ENCODE results near the gene DNASE1L3.

DNASE1L3 gene

GRCh38 chr3:58161435-58162398, 49.1 kb downstream of the DNASE1L3 start:
- peak; percentile 76 for DNase-seq (ENCODE audit: low read depth)

GRCh38 chr3:58160399-58160798, 50.4 kb downstream of the DNASE1L3 start:
- DNase-seq (ENCODE audit: low read depth) = no peak

GRCh38 chr3:58158442-58159153, 52.2 kb downstream of the DNASE1L3 start:
- no peak for DNase-seq (ENCODE audit: low read depth)

- DNase-seq (ENCODE audit: low read depth) = no peak
These were observed 53.1 kb downstream of the DNASE1L3 start for GRCh38 chr3:58157700-58158099.

- DNase-seq (ENCODE audit: low read depth) = no peak
These were observed 54.9 kb downstream of the DNASE1L3 start for GRCh38 chr3:58155838-58156237.

- no peak for DNase-seq (ENCODE audit: low read depth)
These were observed 55.9 kb downstream of the DNASE1L3 start for GRCh38 chr3:58154626-58155449.

GRCh38 chr3:58153371-58153770, 57.4 kb downstream of the DNASE1L3 start:
- no peak for DNase-seq (ENCODE audit: low read depth)

- DNase-seq (ENCODE audit: low read depth) = no peak
These were observed 58.4 kb downstream of the DNASE1L3 start for GRCh38 chr3:58152225-58153015.

GRCh38 chr3:58151637-58152036, 59.1 kb downstream of the DNASE1L3 start:
- DNase-seq (ENCODE audit: low read depth) = peak; percentile 63

- peak; percentile 86 for DNase-seq (ENCODE audit: low read depth)
These were observed 60.0 kb downstream of the DNASE1L3 start for GRCh38 chr3:58150810-58151199.

GRCh38 chr3:58150130-58150809, 60.5 kb downstream of the DNASE1L3 start:
- DNase-seq (ENCODE audit: low read depth) = no peak

- DNase-seq (ENCODE audit: low read depth) = no peak
These were observed 62.7 kb downstream of the DNASE1L3 start for GRCh38 chr3:58148049-58148448.

- DNase-seq (ENCODE audit: low read depth) = no peak
These were observed 66.1 kb downstream of the DNASE1L3 start for GRCh38 chr3:58144478-58145325.

GRCh38 chr3:58143417-58144055, 67.2 kb downstream of the DNASE1L3 start:
- DNase-seq (ENCODE audit: low read depth) = no peak

All from fibroblast of gingiva (primary cell).